Keratinocyte (primary cell): ENCODE results near the gene CCDC122.

Experiments
- CTCF ChIP-seq, 3 experiments: IDR thresholded peaks in 1 of 3; conservative IDR thresholded peaks in 1 of 3; optimal IDR thresholded peaks in 1 of 3; 2 replicates in 2 of 3; 3 replicates in 1 of 3; pipeline versions ENCODE3 to v1.5.1; 2011; ENCODE audit warnings: low read length in 3 of 3, mild to moderate bottlenecking in 3 of 3, moderate library complexity in 2 of 3, control low read depth in 1 of 3, inconsistent platforms in 1 of 3; ENCODE audit not compliant: insufficient read depth in 2 of 3; ENCODE audit errors: extremely low read depth in 1 of 3
- EZH2 ChIP-seq: IDR thresholded peaks from one replicate; pipeline ENCODE4 v1.6.1; 2012; ENCODE audit warnings: inconsistent platforms, mild to moderate bottlenecking, low read length, moderate library complexity

DNA sequence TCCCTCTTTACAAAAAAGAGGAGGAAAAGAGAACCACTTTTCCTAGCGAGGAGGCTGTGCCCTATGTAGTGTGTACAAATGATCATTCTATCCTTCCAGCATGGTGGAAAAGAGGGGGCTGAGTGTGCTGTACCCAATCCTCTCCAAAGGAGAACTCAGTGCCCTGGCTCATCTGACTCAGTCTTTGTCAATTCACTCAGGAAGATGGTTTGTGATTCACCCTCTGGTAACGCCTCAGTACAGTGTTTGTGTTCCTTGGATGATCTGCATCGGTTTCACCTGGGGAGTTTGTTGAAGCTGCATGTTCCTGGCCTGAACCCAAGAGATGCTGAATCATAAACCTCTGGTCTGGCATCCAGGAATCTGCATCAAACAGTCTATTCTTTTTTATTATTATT is 74.5 kb downstream of the CCDC122 start:
- TF ChIP-seq CTCF (optimal IDR thresholded peaks at IDR 0.05 in 1 of 3, IDR thresholded peaks at IDR 0.05 in 1 of 3, conservative IDR thresholded peaks at IDR 0.05 in 1 of 3; ENCODE audit: extremely low read depth in 1 of 3, insufficient read depth in 2 of 3, low read length in 3 of 3) (no peak), EZH2 (no peak)
